Gastroesophageal sphincter (tissue), 4 donors: Measurements from ENCODE around the gene CTSV. TPM values are rescaled to one million over a fixed set of nuclear protein-coding genes. Genes with fewer than 3 reads are reported as not detected.
"Not testable (repeated sequence)": the region's sequence is repeated elsewhere in the genome, so short reads cannot be mapped to it uniquely, and the experiment has no call there.

Source experiments
- ATAC-seq: fragments of 150-250 bp; one replicate; pipeline ENCODE4 v1.9.1; 2016; ENCODE audit warnings: mild to moderate bottlenecking, moderate library complexity
- H3K27ac ChIP-seq, 4 donors: fragments of 200-600 bp; sonication (generic) in 3 of 4; 1 replicate in 3 of 4; 2 replicates in 1 of 4; pipeline ENCODE4 v1.5.1; 2016 to 2019
- H3K27me3 ChIP-seq: fragments of 200-600 bp; sonication (generic); one replicate; pipeline ENCODE4 v1.5.1; 2019
- H3K36me3 ChIP-seq, 2 donors: fragments of 200-600 bp; sonication (generic); one replicate each; pipeline ENCODE4 v1.5.1; 2019; ENCODE audit warnings: control low read depth in 1 of 2
- H3K4me1 ChIP-seq, 3 donors: fragments of 200-600 bp; sonication (generic); 1 replicate in 2 of 3; 2 replicates in 1 of 3; pipeline ENCODE4 v1.5.1; 2016 to 2019; ENCODE audit warnings: control low read depth in 2 of 3
- H3K4me3 ChIP-seq, 2 donors: fragments of 200-600 bp; sonication (generic); one replicate each; pipeline ENCODE4 v1.5.1; 2019; ENCODE audit warnings: mild to moderate bottlenecking in 1 of 2, moderate library complexity in 1 of 2
- H3K9me3 ChIP-seq, 3 donors: fragments of 200-600 bp; sonication (generic); one replicate each; pipeline ENCODE4 v1.5.1; 2017 to 2019; ENCODE audit warnings: control low read depth in 2 of 3
- WGBS, 2 donors: methylation state at CpG; one replicate each; pipeline ENCODE4 v1.1.5; 2018; ENCODE audit warnings: low coverage in 1 of 2; 5-methylcytosine and 5-hydroxymethylcytosine counted together
- total RNA-seq, 4 donors: library from RNA; depleted of rRNA; stranded (reverse); fragments of >200 nt; gene quantifications; one replicate each; pipeline ENCODE4 v1.1.0, GENCODE V29; 2016

CTSV gene
- total RNA-seq, 4 donors from 2014 or later: 0.19 to 0.93 (median 0.57) TPM; not detected in 1

DNA sequence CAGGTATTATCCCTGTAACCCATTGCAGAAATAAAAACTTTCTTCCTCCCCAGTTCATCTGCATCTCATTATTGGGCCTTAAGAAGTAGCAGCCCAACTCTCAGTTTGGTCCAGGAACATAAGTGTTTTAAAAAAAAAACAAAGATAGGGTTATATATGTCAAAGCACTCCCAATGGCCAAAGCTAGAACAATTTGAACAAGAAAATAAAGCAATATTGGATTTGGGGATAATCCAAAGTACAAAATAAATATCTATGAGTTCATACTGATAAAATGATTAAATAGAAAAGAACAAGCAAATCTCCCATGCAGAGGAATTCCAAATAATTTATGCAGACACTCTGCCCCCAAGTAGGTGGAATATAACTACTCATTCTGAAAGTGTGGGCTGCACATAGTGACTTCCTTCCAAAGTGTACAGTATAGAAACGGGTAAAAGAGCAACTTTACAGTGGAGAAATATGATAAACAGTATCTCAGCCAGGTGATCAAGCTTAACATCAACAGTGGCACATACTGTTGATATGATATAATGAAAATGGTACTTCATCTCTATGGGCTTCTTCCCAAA lies 49.1 kb downstream of the CTSV start:
- H3K9me3 ChIP-seq, H3K36me3 ChIP-seq, H3K27me3 ChIP-seq, H3K4me3 ChIP-seq, H3K4me1 ChIP-seq, H3K27ac ChIP-seq, ATAC-seq: not testable (repeated sequence)
- WGBS, 2 donors: 75% methylated on average over 1 of the region's 1 CpG; no CpG with 5 or more reads in 1 of the 2 donors

DNA sequence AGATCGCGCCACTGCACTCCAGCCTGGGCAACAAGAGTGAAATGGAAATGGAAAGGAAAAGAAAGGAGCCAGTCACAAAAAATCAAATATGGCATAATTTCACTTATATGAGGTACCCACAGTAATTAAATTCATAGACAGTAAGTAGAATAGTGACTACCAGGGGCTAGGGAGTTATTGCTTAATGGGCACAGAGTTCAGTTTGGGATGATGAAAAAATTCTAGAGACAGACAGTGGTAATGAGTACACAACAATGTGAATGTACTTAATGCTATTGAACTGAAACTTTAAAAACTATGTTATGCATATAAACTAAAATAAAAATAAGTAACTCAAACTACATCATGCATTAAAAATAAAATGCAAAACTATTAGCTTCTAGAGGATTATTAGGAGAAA lies 54.1 kb downstream of the CTSV start:
- H3K27me3 ChIP-seq, H3K27ac ChIP-seq, H3K4me1 ChIP-seq, ATAC-seq, H3K36me3 ChIP-seq, H3K4me3 ChIP-seq, H3K9me3 ChIP-seq: not testable (repeated sequence)
- 100% methylated on average over 1 to 2 of the region's 2 CpGs for WGBS, 2 donors

DNA sequence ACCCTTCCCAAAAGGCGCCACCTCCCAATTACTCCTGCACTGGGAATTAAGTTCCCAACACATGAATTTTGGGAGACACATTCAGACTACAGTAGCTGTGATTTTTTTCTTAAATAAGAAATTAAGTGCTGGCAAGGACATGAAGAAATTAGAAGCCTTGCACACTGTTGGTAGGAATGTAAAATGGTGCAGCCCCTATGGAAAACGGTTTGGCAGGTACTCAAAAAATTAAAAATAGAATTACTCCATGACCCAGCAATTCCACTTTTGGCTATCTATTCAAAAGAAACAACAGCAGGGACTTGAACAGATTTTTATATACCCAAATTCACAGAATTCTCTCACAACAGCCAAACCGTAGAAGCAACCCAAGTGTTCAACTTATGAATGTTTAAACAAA lies 54.8 kb downstream of the CTSV start:
- not testable (repeated sequence) for ATAC-seq, H3K4me1 ChIP-seq
- WGBS, 2 donors: 69 to 70% methylated on average over 2 of the region's 3 CpGs

DNA sequence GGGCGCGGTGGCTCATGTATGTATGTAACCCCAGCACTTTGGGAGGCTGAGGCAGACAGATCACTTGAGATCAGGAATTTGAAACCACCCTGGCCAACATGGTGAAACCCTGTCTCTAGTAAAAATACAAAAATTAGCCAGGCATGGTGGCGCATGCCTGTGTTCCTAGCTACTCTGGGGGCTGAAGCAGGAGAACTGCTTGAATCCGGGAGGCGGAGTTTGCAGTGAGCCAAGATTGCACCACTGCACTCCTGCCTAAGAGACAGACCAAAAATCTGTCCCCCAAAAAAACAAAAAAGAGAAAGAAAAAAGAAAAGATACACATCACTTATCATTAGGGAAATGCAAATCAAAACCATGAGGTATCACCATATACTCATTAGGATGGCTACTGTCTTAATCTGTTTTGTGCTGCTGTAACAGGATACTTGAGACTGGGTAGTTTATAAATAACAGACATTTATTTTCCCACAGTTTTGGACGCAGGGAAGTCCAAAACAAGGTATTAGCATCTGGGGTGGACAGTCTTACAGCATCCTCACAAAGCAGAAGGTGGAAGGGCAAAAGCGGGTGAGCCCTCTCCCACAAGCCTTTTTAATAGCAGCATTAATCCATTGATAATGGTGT lies 55.3 kb downstream of the CTSV start:
- not testable (repeated sequence) for H3K27ac ChIP-seq, H3K4me1 ChIP-seq, H3K4me3 ChIP-seq, H3K27me3 ChIP-seq, H3K9me3 ChIP-seq, ATAC-seq, H3K36me3 ChIP-seq
- WGBS, 2 donors: 86 to 89% methylated on average over 6 to 7 of the region's 7 CpGs

More for the DNA sequence above, 54.8 kb downstream of the CTSV start:
- not testable (repeated sequence) for H3K36me3 ChIP-seq, H3K27ac ChIP-seq, H3K27me3 ChIP-seq, H3K4me3 ChIP-seq, H3K9me3 ChIP-seq

Other genes starting within 250 kb of the CTSV start
- 10 to 100 TPM in 3 of 4 donors, 1 to 10 TPM in 1; 9.4 to 15.1 (median 13.7) TPM for gene ZNF782, start 184.6 kb downstream of the CTSV start, total RNA-seq
- gene NUTM2G, start 110.3 kb downstream of the CTSV start, total RNA-seq: not detected